ENCODE measurements around the gene C4orf50. TPM values are rescaled to one million over a fixed set of nuclear protein-coding genes. Genes with fewer than 3 reads are reported as not detected.

The C4orf50 gene
- total and polyA plus RNA-seq, 2 donors (not counting 1 experiment from before 2014, with no cell fraction given): 0.02 TPM; not detected in 1

GRCh38 chr4:5924461-5925125 lies 93.6 kb downstream of the C4orf50 start:
- TF ChIP-seq EZH2 (IDR thresholded peaks at IDR 0.05; ENCODE audit: borderline replicate concordance, insufficient read depth, low read depth, low read length, poor library complexity, severe bottlenecking): no peak
- TF ChIP-seq, protein P1, sequence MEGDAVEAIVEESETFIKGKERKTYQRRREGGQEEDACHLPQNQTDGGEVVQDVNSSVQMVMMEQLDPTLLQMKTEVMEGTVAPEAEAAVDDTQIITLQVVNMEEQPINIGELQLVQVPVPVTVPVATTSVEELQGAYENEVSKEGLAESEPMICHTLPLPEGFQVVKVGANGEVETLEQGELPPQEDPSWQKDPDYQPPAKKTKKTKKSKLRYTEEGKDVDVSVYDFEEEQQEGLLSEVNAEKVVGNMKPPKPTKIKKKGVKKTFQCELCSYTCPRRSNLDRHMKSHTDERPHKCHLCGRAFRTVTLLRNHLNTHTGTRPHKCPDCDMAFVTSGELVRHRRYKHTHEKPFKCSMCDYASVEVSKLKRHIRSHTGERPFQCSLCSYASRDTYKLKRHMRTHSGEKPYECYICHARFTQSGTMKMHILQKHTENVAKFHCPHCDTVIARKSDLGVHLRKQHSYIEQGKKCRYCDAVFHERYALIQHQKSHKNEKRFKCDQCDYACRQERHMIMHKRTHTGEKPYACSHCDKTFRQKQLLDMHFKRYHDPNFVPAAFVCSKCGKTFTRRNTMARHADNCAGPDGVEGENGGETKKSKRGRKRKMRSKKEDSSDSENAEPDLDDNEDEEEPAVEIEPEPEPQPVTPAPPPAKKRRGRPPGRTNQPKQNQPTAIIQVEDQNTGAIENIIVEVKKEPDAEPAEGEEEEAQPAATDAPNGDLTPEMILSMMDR (IDR thresholded peaks at IDR 0.05): no peak
- H3K9me3 ChIP-seq (ENCODE audit: control extremely low read depth in 1 of 3, control insufficient read depth in 2 of 3, insufficient read depth in 1 of 3, low read length in 2 of 3): peaks cover 0 to 19% (median 0%) of the 10 kb centered on the region in 3 donors
- DNase-seq: no peak
- H3K4me3 ChIP-seq (ENCODE audit: control extremely low read depth in 1 of 5, extremely low read depth in 1 of 5, insufficient read depth in 1 of 5, low read depth in 2 of 5, low read length in 4 of 5): no peak overlapping the region
- H3K27me3 Mint-ChIP-seq: peaks cover 24% of the 10 kb centered on the region
- no peak overlapping the region for H3K4me3 Mint-ChIP-seq
- no peak overlapping the region for H3K27ac ChIP-seq (ENCODE audit: low read length in 2 of 2)
- no peaks in the 10 kb centered on the region for H4K20me1 ChIP-seq (ENCODE audit: control insufficient read depth, insufficient read depth, low read length, poor library complexity, severe bottlenecking)
- peaks cover 6% of the 10 kb centered on the region for H3K4me1 Mint-ChIP-seq
- no peaks in the 10 kb centered on the region for H3K4me1 ChIP-seq (ENCODE audit: control insufficient read depth in 2 of 2, insufficient read depth in 2 of 2, low read length in 2 of 2)
- intact Hi-C loops (cut with micrococcal nuclease): no loop called here
- no peak for ATAC-seq (ENCODE audit: low read depth)
- no peaks in the 10 kb centered on the region for H3K9me3 Mint-ChIP-seq (ENCODE audit: insufficient read depth)
- H3K79me2 ChIP-seq (ENCODE audit: control insufficient read depth, insufficient read depth, low read length): no peaks in the 10 kb centered on the region
- WGBS (ENCODE audit: insufficient coverage): 86% methylated on average over 12 of the region's 12 CpGs
- no peak overlapping the region for H3K9ac ChIP-seq (ENCODE audit: low read length)
- no peaks in the 10 kb centered on the region for H3K36me3 ChIP-seq (replicated peaks in 1 of 2; ENCODE audit: control extremely low read depth in 1 of 2, control insufficient read depth in 1 of 2, extremely low read depth in 1 of 2, insufficient read depth in 2 of 2, low read length in 1 of 2)
- no peak overlapping the region for H3K27ac Mint-ChIP-seq
- POLR2A ChIA-PET: no interaction called here
- peaks cover 0 to 3% (median 1%) of the 10 kb centered on the region in 4 experiments for H3K27me3 ChIP-seq (replicated peaks in 1 of 4; ENCODE audit: control extremely low read depth in 1 of 4, control insufficient read depth in 3 of 4, insufficient read depth in 4 of 4, low read length in 3 of 4)
- CTCF ChIA-PET: interaction anchor here (0.7 kb wide), 1 partner anchor 395 kb away, joined by 4 read pairs; no protein-coding TSS in a partner anchor
- no peak overlapping the region for H3K4me2 ChIP-seq (replicated peaks; ENCODE audit: low read depth, low read length, poor library complexity, severe bottlenecking)
- H2AFZ ChIP-seq (ENCODE audit: insufficient read depth, low read depth, low read length, poor library complexity, severe bottlenecking): no peak overlapping the region

- H3K4me3 Mint-ChIP-seq: no peak overlapping the region
- ATAC-seq (ENCODE audit: low read depth) (no peak), DNase-seq (no peak)
- H3K4me3 ChIP-seq (ENCODE audit: control extremely low read depth in 1 of 5, extremely low read depth in 1 of 5, insufficient read depth in 1 of 5, low read depth in 2 of 5, low read length in 4 of 5): no peak overlapping the region
- no peak for TF ChIP-seq EZH2 (IDR thresholded peaks at IDR 0.05; ENCODE audit: borderline replicate concordance, insufficient read depth, low read depth, low read length, poor library complexity, severe bottlenecking)
- TF ChIP-seq, protein P1 (IDR thresholded peaks at IDR 0.05): no peak
- peaks cover 6% of the 10 kb centered on the region for H3K4me1 Mint-ChIP-seq
- POLR2A ChIA-PET: no interaction called here
- H3K27me3 Mint-ChIP-seq: peaks cover 24% of the 10 kb centered on the region
- peaks cover 0 to 5% (median 2%) of the 10 kb centered on the region in 4 experiments for H3K27me3 ChIP-seq (replicated peaks in 1 of 4; ENCODE audit: control extremely low read depth in 1 of 4, control insufficient read depth in 3 of 4, insufficient read depth in 4 of 4, low read length in 3 of 4)
- H3K4me2 ChIP-seq (replicated peaks; ENCODE audit: low read depth, low read length, poor library complexity, severe bottlenecking): no peak overlapping the region
- no peaks in the 10 kb centered on the region for H4K20me1 ChIP-seq (ENCODE audit: control insufficient read depth, insufficient read depth, low read length, poor library complexity, severe bottlenecking)
- H3K27ac ChIP-seq (ENCODE audit: low read length in 2 of 2): no peak overlapping the region
- H3K9ac ChIP-seq (ENCODE audit: low read length): no peak overlapping the region
- no peak overlapping the region for H2AFZ ChIP-seq (ENCODE audit: insufficient read depth, low read depth, low read length, poor library complexity, severe bottlenecking)
- CTCF ChIA-PET: no interaction called here
- WGBS (ENCODE audit: insufficient coverage): 20% methylated on average over 1 of the region's 6 CpGs
- no peaks in the 10 kb centered on the region for H3K9me3 Mint-ChIP-seq (ENCODE audit: insufficient read depth)
- no peaks in the 10 kb centered on the region for H3K79me2 ChIP-seq (ENCODE audit: control insufficient read depth, insufficient read depth, low read length)
- intact Hi-C loops (cut with micrococcal nuclease): no loop called here
- peaks cover 0 to 19% (median 0%) of the 10 kb centered on the region in 3 donors for H3K9me3 ChIP-seq (ENCODE audit: control extremely low read depth in 1 of 3, control insufficient read depth in 2 of 3, insufficient read depth in 1 of 3, low read length in 2 of 3)
- peaks cover 0 to 3% of the 10 kb centered on the region in 2 donors for H3K4me1 ChIP-seq (ENCODE audit: control insufficient read depth in 2 of 2, insufficient read depth in 2 of 2, low read length in 2 of 2)
- H3K36me3 ChIP-seq (replicated peaks in 1 of 2; ENCODE audit: control extremely low read depth in 1 of 2, control insufficient read depth in 1 of 2, extremely low read depth in 1 of 2, insufficient read depth in 2 of 2, low read length in 1 of 2): no peaks in the 10 kb centered on the region
- no peak overlapping the region for H3K27ac Mint-ChIP-seq
These were observed 94.9 kb downstream of the C4orf50 start for GRCh38 chr4:5923376-5923775.
